ENCODE results near the gene SOCS1. TPM values are rescaled to one million over a fixed set of nuclear protein-coding genes. Genes with fewer than 3 reads are reported as not detected.

Gene SOCS1
- total and polyA plus RNA-seq, 2 experiments from 2014 or later: 84.7 to 104 TPM

DNA sequence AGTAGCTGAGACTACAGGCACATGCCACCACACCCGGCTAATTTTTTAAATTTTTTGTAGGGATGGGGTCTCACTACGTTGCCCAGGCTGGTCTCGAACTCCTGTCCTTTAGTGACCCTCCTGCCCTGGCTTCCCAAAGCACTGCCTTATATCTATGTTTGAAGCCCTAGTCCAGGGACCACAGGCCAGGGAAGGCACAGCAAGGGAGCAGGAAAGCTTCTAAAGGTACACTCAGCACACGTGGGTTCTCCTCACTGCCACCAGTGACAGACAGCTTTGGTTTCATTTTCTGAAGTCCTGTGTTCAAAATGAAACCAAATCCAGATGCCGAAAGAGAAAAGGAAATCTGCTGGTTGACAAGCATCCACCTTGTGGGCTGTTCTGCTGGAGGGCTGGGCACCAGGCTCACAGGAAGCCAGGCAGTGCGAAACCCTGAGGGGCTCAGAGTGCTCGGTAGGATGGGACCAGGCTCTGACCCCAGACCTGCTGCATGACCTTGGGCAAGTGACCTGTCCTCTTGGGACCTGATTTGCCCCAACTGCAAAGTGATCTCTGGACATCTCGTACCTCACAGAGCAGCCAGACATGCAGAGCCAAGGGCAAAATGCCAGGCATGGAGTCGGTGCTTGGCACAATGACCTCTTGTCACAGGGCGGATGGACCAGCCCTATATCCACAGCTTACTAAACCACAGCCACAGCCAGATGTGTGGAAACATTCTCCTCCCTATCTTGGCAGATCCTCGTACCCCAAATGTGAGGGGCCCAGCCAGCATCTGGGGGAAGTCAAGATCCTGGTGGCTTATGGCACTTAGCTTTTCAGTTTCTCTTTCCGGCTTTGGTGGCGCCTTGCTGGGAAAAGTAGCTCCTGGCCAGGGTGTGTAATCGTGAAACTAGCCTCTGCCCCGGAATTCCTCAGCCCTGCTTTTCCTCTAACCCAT, 2.8 kb upstream of the SOCS1 start (continued):
- TF ChIP-seq, protein P1, sequence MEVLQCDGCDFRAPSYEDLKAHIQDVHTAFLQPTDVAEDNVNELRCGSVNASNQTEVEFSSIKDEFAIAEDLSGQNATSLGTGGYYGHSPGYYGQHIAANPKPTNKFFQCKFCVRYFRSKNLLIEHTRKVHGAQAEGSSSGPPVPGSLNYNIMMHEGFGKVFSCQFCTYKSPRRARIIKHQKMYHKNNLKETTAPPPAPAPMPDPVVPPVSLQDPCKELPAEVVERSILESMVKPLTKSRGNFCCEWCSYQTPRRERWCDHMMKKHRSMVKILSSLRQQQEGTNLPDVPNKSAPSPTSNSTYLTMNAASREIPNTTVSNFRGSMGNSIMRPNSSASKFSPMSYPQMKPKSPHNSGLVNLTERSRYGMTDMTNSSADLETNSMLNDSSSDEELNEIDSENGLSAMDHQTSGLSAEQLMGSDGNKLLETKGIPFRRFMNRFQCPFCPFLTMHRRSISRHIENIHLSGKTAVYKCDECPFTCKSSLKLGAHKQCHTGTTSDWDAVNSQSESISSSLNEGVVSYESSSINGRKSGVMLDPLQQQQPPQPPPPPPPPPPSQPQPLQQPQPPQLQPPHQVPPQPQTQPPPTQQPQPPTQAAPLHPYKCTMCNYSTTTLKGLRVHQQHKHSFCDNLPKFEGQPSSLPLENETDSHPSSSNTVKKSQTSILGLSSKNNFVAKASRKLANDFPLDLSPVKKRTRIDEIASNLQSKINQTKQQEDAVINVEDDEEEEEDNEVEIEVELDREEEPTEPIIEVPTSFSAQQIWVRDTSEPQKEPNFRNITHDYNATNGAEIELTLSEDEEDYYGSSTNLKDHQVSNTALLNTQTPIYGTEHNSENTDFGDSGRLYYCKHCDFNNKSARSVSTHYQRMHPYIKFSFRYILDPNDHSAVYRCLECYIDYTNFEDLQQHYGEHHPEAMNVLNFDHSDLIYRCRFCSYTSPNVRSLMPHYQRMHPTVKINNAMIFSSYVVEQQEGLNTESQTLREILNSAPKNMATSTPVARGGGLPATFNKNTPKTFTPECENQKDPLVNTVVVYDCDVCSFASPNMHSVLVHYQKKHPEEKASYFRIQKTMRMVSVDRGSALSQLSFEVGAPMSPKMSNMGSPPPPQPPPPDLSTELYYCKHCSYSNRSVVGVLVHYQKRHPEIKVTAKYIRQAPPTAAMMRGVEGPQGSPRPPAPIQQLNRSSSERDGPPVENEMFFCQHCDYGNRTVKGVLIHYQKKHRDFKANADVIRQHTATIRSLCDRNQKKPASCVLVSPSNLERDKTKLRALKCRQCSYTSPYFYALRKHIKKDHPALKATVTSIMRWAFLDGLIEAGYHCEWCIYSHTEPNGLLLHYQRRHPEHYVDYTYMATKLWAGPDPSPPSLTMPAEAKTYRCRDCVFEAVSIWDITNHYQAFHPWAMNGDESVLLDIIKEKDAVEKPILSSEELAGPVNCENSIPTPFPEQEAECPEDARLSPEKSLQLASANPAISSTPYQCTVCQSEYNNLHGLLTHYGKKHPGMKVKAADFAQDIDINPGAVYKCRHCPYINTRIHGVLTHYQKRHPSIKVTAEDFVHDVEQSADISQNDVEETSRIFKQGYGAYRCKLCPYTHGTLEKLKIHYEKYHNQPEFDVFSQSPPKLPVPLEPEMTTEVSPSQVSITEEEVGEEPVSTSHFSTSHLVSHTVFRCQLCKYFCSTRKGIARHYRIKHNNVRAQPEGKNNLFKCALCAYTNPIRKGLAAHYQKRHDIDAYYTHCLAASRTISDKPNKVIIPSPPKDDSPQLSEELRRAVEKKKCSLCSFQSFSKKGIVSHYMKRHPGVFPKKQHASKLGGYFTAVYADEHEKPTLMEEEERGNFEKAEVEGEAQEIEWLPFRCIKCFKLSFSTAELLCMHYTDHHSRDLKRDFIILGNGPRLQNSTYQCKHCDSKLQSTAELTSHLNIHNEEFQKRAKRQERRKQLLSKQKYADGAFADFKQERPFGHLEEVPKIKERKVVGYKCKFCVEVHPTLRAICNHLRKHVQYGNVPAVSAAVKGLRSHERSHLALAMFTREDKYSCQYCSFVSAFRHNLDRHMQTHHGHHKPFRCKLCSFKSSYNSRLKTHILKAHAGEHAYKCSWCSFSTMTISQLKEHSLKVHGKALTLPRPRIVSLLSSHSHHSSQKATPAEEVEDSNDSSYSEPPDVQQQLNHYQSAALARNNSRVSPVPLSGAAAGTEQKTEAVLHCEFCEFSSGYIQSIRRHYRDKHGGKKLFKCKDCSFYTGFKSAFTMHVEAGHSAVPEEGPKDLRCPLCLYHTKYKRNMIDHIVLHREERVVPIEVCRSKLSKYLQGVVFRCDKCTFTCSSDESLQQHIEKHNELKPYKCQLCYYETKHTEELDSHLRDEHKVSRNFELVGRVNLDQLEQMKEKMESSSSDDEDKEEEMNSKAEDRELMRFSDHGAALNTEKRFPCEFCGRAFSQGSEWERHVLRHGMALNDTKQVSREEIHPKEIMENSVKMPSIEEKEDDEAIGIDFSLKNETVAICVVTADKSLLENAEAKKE (CRISPR knock-in tag; IDR thresholded peaks at IDR 0.05): no peak
- TF ChIP-seq ZNF331 (CRISPR knock-in tag; IDR thresholded peaks at IDR 0.05; ENCODE audit: low read depth): no peak
- TF ChIP-seq ZNF114 (CRISPR knock-in tag; IDR thresholded peaks at IDR 0.05): no peak
- TF ChIP-seq POLR2AphosphoS5 (IDR thresholded peaks at IDR 0.05; ENCODE audit: low read depth): no peak
- TF ChIP-seq NANOG (IDR thresholded peaks at IDR 0.05; ENCODE audit: borderline replicate concordance): no peak
- TF ChIP-seq EZH2 (IDR thresholded peaks at IDR 0.05; ENCODE audit: low read depth, unreplicated experiment): no peak
- TF ChIP-seq EZH2phosphoT487 (IDR thresholded peaks at IDR 0.05; ENCODE audit: unreplicated experiment): no peak
- TF ChIP-seq, protein P2, sequence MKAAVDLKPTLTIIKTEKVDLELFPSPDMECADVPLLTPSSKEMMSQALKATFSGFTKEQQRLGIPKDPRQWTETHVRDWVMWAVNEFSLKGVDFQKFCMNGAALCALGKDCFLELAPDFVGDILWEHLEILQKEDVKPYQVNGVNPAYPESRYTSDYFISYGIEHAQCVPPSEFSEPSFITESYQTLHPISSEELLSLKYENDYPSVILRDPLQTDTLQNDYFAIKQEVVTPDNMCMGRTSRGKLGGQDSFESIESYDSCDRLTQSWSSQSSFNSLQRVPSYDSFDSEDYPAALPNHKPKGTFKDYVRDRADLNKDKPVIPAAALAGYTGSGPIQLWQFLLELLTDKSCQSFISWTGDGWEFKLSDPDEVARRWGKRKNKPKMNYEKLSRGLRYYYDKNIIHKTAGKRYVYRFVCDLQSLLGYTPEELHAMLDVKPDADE (IDR thresholded peaks at IDR 0.05): no peak
- TF ChIP-seq CREB1 (CRISPR knock-in tag; IDR thresholded peaks at IDR 0.05; ENCODE audit: low read depth): no peak
